ENCODE results near the gene RIIAD1. TPM values are rescaled to one million over a fixed set of nuclear protein-coding genes. Genes with fewer than 3 reads are reported as not detected.

RIIAD1 gene
- total and polyA plus RNA-seq, 7 donors = 0.34 to 5.2 (median 2.6) TPM; not detected in 2

- H3K27me3 ChIP-seq (ENCODE audit: insufficient read depth in 3 of 3, low read length in 2 of 3) = no peaks in the 10 kb centered on the region
- no peak for TF ChIP-seq CTCF (IDR thresholded peaks at IDR 0.05)
- H3K36me3 ChIP-seq (ENCODE audit: insufficient read depth in 1 of 2, low read depth in 1 of 2) = no peaks in the 10 kb centered on the region
- ATAC-seq (no peak), DNase-seq (no peak)
- H3K4me1 ChIP-seq = no peaks in the 10 kb centered on the region
- H3K9me3 ChIP-seq = no peaks in the 10 kb centered on the region
- H3K27ac ChIP-seq = no peak overlapping the region
- intact Hi-C loops (cut with DNase I) = no loop called here
- 81 to 87% (median 85%) methylated on average over 13 to 15 of the region's 15 CpGs for WGBS, 3 donors
- no peak overlapping the region for H3K4me3 ChIP-seq
These were observed 13.7 kb upstream of the RIIAD1 start for GRCh38 chr1:151707541-151708065.

- TF ChIP-seq CTCF (IDR thresholded peaks at IDR 0.05) = no peak
- 65 to 72% (median 66%) methylated on average over 13 to 15 of the region's 15 CpGs for WGBS, 3 donors
- H3K36me3 ChIP-seq (ENCODE audit: insufficient read depth in 1 of 2, low read depth in 1 of 2) = no peaks in the 10 kb centered on the region
- no peaks in the 10 kb centered on the region for H3K4me1 ChIP-seq
- ATAC-seq (no peak), DNase-seq (no peak)
- intact Hi-C loops (cut with DNase I) = no loop called here
- no peak overlapping the region for H3K27ac ChIP-seq
- no peaks in the 10 kb centered on the region for H3K9me3 ChIP-seq
- H3K4me3 ChIP-seq = no peak overlapping the region
- H3K27me3 ChIP-seq (ENCODE audit: insufficient read depth in 3 of 3, low read length in 2 of 3) = no peaks in the 10 kb centered on the region
These were observed 12.4 kb upstream of the RIIAD1 start for GRCh38 chr1:151708891-151709290.

- no peak overlapping the region for H3K27ac ChIP-seq
- no peak overlapping the region for H3K4me3 ChIP-seq
- no peaks in the 10 kb centered on the region for H3K4me1 ChIP-seq
- H3K9me3 ChIP-seq = no peaks in the 10 kb centered on the region
- ATAC-seq (no peak), DNase-seq (no peak)
- WGBS, 3 donors = 33 to 38% (median 34%) methylated on average over 15 of the region's 15 CpGs
- TF ChIP-seq CTCF (IDR thresholded peaks at IDR 0.05) = no peak
- H3K36me3 ChIP-seq (ENCODE audit: insufficient read depth in 1 of 2, low read depth in 1 of 2) = no peaks in the 10 kb centered on the region
- H3K27me3 ChIP-seq (ENCODE audit: insufficient read depth in 3 of 3, low read length in 2 of 3) = peaks cover 0 to 7% (median 2%) of the 10 kb centered on the region in 3 donors
- intact Hi-C loops (cut with DNase I) = no loop called here
These were observed 11.0 kb upstream of the RIIAD1 start for GRCh38 chr1:151710187-151710840.

GRCh38 chr1:151711044-151711800 is 10.1 kb upstream of the RIIAD1 start:
- TF ChIP-seq CTCF (IDR thresholded peaks at IDR 0.05) = no peak
- no peaks in the 10 kb centered on the region for H3K9me3 ChIP-seq

More at GRCh38 chr1:151711044-151711800, 10.1 kb upstream of the RIIAD1 start:
- DNase-seq (no peak), ATAC-seq (no peak)
- intact Hi-C loops (cut with DNase I) = no loop called here
- Histone ChIP-seq H3K27ac (no peak overlapping the region), H3K27me3 (ENCODE audit: insufficient read depth in 3 of 3, low read length in 2 of 3) (peaks cover 0 to 14% (median 7%) of the 10 kb centered on the region in 3 donors), H3K36me3 (ENCODE audit: insufficient read depth in 1 of 2, low read depth in 1 of 2) (no peaks in the 10 kb centered on the region), H3K4me3 (no peak overlapping the region), H3K4me1 (no peaks in the 10 kb centered on the region)
- WGBS, 3 donors = 73 to 79% (median 75%) methylated on average over 21 of the region's 21 CpGs

All from psoas muscle (tissue), 8 donors.